Ascending aorta (tissue), 2 donors: ENCODE data around the gene MLXIP. TPM values are rescaled to one million over a fixed set of nuclear protein-coding genes. Genes with fewer than 3 reads are reported as not detected.

Experiments
- DNase-seq, 2 donors: peaks; one replicate each; pipeline ENCODE4 v3.0.0-alpha.2; 2019; ENCODE audit warnings: low spot score in 2 of 2
- H3K27ac ChIP-seq, 2 donors: fragments of 200-600 bp; sonication (generic); one replicate each; pipeline ENCODE4 v1.5.1; 2016 to 2017; ENCODE audit warnings: mild to moderate bottlenecking in 1 of 2
- H3K27me3 ChIP-seq: fragments of 200-600 bp; sonication (generic); one replicate; pipeline ENCODE4 v1.5.1; 2017
- H3K36me3 ChIP-seq, 2 donors: fragments of 200-600 bp; sonication (generic); one replicate each; pipeline ENCODE4 v1.5.1; 2016
- H3K4me1 ChIP-seq, 2 donors: fragments of 200-600 bp; sonication (generic); one replicate each; pipeline ENCODE4 v1.5.1; 2016 to 2017; ENCODE audit warnings: mild to moderate bottlenecking in 1 of 2
- H3K4me3 ChIP-seq, 2 donors: fragments of 200-600 bp; sonication (generic); one replicate each; pipeline ENCODE4 v1.5.1; 2016 to 2017; ENCODE audit warnings: mild to moderate bottlenecking in 1 of 2
- H3K9me3 ChIP-seq, 2 donors: fragments of 200-600 bp; sonication (generic); one replicate each; pipeline ENCODE4 v1.5.1; 2016
- CTCF ChIP-seq, 3 experiments: fragments of 200-600 bp in 2 of 3; fragments of 450-650 bp in 1 of 3; sonication (generic) in 2 of 3; IDR thresholded peaks; one replicate each; pipeline ENCODE4 v1.5.1; 2016 to 2019; ENCODE audit warnings: antibody characterized with exemption in 3 of 3, mild to moderate bottlenecking in 1 of 3, moderate library complexity in 1 of 3
- intact Hi-C: fragments of 100-400 bp; cut with DNase I; formaldehyde crosslinking; loops from one replicate; pipeline ENCODE4 v1.15.1; 2023
- total RNA-seq: library from RNA; depleted of rRNA; stranded (reverse); fragments of >200 nt; gene quantifications from one replicate; pipeline ENCODE4 v1.1.0, GENCODE V29; 2016

The MLXIP gene
- total RNA-seq, 1 donor from 2014 or later, result 62.3 TPM

- no peak overlapping the region for H3K27ac ChIP-seq
- intact Hi-C loops, result no loop called here
- DNase-seq, result no peak
- H3K27me3 ChIP-seq, result no peaks in the 10 kb centered on the region
- H3K4me3 ChIP-seq, result no peak overlapping the region
- peaks cover 0 to 20% of the 10 kb centered on the region in 2 donors for H3K4me1 ChIP-seq
- no peak for TF ChIP-seq CTCF (IDR thresholded peaks at IDR 0.05)
- H3K9me3 ChIP-seq, result no peaks in the 10 kb centered on the region
- H3K36me3 ChIP-seq, result peaks cover 19 to 20% of the 10 kb centered on the region in 2 donors
Measured at GRCh38 chr12:122124370-122124769, 45.8 kb downstream of the MLXIP start.

- Histone ChIP-seq H3K9me3 (no peaks in the 10 kb centered on the region), H3K27me3 (no peaks in the 10 kb centered on the region), H3K27ac (no peak overlapping the region), H3K4me1 (peaks cover 0 to 20% of the 10 kb centered on the region in 2 donors), H3K36me3 (peaks cover 32% of the 10 kb centered on the region in 2 donors), H3K4me3 (no peak overlapping the region)
- intact Hi-C loops, result no loop called here
- TF ChIP-seq CTCF (IDR thresholded peaks at IDR 0.05), result no peak
- no peak for DNase-seq
Measured at GRCh38 chr12:122125452-122126341, 47.1 kb downstream of the MLXIP start.

- Histone ChIP-seq H3K27me3 (no peaks in the 10 kb centered on the region), H3K4me3 (no peak overlapping the region), H3K4me1 (peaks cover 0 to 20% of the 10 kb centered on the region in 2 donors), H3K9me3 (no peaks in the 10 kb centered on the region), H3K27ac (no peak overlapping the region), H3K36me3 (peaks cover 32 to 34% of the 10 kb centered on the region in 2 donors)
- no peak for DNase-seq
- intact Hi-C loops, result no loop called here
- TF ChIP-seq CTCF (IDR thresholded peaks at IDR 0.05), result no peak
Measured at GRCh38 chr12:122126342-122126635, 47.7 kb downstream of the MLXIP start.

GRCh38 chr12:122126713-122127597 is 48.4 kb downstream of the MLXIP start:
- Histone ChIP-seq H3K27me3 (no peaks in the 10 kb centered on the region), H3K9me3 (no peaks in the 10 kb centered on the region), H3K27ac (no peak overlapping the region), H3K4me1 (peaks cover 0 to 14% of the 10 kb centered on the region in 2 donors), H3K4me3 (no peak overlapping the region), H3K36me3 (peaks cover 35 to 36% of the 10 kb centered on the region in 2 donors)
- no peak for DNase-seq
- TF ChIP-seq CTCF (IDR thresholded peaks at IDR 0.05), result no peak
- intact Hi-C loops, result no loop called here

GRCh38 chr12:122127839-122128238 is 49.3 kb downstream of the MLXIP start:
- TF ChIP-seq CTCF (IDR thresholded peaks at IDR 0.05), result no peak
- Histone ChIP-seq H3K9me3 (no peaks in the 10 kb centered on the region), H3K36me3 (peaks cover 44 to 45% of the 10 kb centered on the region in 2 donors), H3K27ac (no peak overlapping the region), H3K4me3 (no peak overlapping the region), H3K27me3 (no peaks in the 10 kb centered on the region), H3K4me1 (peaks cover 0 to 10% of the 10 kb centered on the region in 2 donors)
- intact Hi-C loops, result no loop called here
- DNase-seq, result no peak
